IPS DF 19.7 (cell line): ENCODE measurements around the gene POLR3G.
A peak's percentile ranks its signal among the peaks of the same experiment; 100 is the strongest.

Experiments used
- DNase-seq: peaks from one replicate; pipeline ENCODE4 v3.0.0-alpha.2; 2013; ENCODE audit warnings: low read depth, low spot score

The POLR3G gene

DNA sequence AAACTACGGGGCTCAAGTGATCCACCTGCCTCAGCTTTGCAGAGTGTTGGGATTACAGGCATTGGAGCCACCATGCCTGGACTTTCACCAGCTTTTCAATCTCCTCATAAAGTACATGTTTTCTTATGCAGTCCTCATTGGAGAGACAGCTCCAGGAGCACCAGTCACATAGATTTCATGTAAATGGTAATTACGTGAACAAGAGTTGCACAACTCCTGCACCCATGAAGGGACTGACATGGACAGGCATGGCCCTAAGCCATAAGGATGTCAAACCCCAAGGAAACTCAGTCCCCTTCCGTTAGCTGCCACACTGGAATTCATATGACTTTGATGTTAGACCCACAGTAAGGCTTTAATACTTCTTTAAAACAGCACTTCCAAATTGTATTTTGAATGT is 76.3 kb downstream of the POLR3G start:
- no peak for DNase-seq

DNA sequence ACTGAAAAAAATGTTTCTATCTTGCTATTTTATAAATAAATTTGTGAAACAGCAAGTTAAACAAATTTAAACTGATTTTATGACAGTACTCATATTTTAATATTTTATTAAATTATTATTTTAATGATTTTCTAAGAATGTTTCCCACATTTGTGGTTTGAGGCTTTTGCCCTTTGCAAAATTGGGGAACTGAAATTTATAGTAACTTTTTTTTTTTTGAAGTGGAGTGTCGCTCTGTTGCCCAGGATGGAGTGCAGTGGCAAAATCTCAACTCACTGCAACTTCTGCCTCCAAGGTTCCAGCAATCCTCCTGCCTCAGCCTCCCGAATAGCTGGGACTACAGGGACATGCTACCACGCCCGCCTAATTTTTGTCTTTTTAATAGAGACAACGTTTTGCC is 76.7 kb downstream of the POLR3G start:
- DNase-seq: no peak

- no peak for DNase-seq
Measured at GRCh38 chr5:90553711-90554110, 79.0 kb downstream of the POLR3G start.

DNA sequence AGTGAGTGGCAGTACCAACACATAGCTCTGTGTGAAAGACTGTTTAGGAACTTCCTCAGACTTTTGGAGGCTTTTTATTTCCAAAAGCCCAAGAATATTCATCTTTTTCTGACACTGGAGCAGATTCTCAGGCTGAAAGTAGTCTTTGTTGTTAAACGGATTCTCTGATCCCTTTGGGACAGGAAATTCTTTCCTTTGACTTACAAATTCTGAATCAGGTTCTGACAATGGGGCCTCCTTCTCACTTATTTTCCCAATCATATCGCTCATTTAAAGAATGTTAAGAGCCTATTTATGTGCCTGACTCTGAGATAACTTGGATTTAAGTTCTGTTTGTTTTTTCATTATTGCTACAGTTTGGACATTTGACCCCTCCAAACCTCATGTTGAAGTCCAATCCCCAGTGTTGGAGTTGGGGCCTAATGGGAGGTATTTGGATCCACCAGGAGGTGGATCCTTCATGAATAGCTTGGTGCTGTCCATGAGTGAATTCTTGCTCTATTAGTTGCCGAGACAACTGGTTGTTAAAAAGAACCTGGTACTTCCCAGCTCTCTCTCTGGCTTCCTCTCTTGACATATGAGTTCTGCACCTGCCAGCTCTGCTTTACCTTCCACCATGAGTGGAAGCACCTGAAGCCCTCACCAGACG is 79.8 kb downstream of the POLR3G start:
- DNase-seq: no peak

DNA sequence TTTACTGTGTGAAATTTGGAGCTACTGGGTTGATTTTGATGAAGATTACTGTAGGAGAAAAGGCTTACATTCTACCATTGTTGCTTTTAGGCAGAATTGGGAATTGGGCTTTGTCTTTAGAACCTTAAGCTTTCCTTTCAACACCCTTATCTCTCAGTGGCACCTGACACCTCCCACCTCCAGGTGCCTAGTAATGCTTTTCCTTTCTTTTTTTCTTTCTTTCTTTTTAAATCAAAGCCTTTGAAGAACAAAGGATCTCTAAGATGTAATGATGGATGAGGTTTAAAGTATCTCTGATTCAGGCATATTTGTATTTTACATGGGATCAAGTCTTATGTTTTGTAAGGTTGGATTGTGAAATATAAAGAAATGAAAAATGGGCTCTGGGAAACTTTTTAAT is 81.0 kb downstream of the POLR3G start:
- no peak for DNase-seq

DNA sequence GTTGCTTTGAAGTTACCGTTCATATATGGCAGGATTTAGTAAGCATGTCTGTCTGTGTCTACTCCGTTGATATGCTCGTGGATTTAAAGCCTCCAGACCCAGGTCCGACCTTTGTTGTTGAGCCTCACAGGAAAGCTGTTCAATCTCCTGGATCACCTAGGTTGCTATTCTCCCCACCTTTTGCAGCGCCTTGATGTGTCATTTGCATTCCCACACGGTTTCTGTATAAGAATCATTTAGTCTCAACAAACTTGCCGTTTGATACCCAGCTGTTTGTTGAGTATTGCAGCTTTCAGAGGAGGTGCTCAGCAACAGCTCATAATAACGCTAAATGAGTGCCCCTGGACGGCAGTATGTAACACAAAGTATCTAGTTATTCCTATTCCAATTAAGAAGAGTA is 82.7 kb downstream of the POLR3G start:
- no peak for DNase-seq

DNA sequence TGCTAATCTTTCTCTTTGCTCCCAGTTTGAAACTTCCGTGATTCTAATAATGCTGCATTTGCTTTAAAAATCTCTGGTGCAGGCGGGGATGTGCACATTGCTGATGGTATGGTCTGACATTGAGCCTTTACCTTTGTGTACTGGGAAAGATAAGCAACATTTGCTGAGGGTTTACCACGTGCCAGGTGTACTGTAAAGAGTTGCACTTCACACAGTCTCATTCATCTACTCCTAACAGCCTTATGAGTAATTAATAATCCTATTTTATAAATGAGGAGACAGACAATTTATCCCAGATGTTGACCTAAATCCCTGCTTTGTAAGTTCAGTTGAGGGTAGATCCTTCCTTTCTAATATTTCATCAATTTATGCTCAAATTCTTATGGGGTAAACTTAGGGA is 83.2 kb downstream of the POLR3G start:
- DNase-seq: no peak

GRCh38 chr5:90558344-90559192 is 83.9 kb downstream of the POLR3G start, which contains the start of gene ADGRV1:
Gene ADGRV1, plus strand, starts transcription at chr5:90558797. Its CDS starts 99 bp downstream, at chr5:90558896.
- peak; percentile 99 for DNase-seq

DNA sequence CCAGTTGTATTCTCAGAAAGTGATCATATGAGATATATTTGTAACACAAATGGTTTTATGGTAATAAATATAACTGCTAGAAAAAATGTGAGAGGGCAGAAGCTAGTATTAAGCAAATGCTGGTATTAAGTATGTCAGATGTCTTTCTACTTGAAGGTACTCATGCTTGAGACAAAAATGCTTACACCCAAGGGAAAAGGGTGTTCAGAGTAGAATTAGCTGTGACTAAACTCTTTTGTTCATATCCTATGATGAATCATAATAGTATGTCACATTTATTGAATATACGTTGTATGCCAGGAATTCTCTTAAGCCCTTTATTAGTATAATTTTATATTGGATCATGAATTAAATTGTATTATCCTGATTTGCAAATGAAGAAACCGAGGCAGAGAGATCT is 86.1 kb downstream of the POLR3G start:
- no peak for DNase-seq

DNA sequence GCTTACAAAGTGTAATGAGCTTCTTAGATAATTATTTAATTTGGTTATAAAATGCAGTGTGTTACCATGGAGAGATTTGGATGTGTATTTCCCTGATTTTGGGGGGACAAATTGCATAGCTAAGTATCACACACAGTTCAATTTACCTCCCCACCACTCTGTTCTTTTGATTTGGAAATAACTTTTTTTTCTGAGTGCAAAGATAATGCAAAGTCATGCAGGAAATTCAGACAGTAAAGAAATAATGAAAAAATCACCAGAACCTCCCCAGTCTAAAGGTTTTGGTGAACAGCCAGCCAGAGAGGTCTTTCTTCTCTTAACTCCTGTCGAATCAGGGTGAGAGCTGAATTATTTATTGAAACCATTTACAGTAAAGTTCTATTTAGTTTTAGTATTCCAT is 87.1 kb downstream of the POLR3G start:
- DNase-seq: no peak

GRCh38 chr5:90562341-90562740 is 87.7 kb downstream of the POLR3G start:
- DNase-seq: no peak

- DNase-seq: no peak
Measured at GRCh38 chr5:90563108-90563507, 88.4 kb downstream of the POLR3G start.
